Measurements from ENCODE around the gene ASTN2.

ASTN2 gene

DNA sequence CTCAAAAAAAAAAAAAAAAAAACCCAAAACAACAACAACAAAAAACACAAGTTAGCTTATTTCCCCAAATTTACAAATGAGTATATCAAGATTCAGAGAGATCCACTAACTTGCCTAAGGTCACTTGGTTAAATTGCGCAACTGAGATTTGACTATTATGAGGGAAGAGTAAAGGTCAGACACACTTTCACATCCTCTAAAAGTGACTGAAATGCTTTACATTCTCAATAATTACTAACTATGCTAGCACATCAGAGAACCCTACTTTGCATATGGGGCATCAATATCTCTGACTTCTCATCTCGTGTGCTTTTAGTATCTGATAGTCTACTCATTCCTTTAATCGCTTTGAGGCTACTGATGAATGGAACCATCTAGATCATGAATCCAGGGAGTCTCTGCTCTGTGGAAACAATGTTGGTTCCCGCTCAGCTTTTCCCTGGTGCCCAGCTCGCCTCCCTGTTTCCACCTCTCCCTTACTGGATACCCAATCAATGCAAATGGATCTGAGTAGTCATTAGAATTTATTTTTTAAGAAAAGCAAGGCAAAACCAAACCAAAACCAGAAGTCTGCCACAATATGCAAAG is 909.9 kb downstream of the ASTN2 start:
- no peak for DNase-seq (ENCODE audit: low spot score)

- DNase-seq (ENCODE audit: low spot score), result no peak
Measured at GRCh38 chr9:116504081-116504480, 910.8 kb downstream of the ASTN2 start.

DNA sequence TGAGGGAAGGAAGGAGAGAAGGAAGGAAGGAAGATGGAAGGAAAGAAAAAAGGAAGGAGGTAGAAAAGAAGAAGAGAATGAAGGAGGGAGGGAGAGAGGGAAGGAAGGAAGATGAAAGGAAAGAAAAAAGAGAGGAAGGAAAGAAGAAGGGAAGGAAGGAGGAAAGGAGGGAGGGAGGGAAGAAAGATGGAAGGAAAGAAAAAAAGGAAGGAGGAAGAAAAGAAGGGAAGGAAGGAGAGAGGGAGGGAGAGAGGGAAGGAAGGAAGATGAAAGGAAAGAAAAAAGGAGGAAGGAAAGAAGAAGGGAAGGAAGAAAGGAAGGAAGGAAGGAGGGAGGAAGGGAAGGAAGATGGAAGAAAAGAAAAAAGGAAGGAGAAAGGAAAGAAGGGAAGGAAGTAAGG is 912.1 kb downstream of the ASTN2 start:
- no peak for DNase-seq (ENCODE audit: low spot score)

DNA sequence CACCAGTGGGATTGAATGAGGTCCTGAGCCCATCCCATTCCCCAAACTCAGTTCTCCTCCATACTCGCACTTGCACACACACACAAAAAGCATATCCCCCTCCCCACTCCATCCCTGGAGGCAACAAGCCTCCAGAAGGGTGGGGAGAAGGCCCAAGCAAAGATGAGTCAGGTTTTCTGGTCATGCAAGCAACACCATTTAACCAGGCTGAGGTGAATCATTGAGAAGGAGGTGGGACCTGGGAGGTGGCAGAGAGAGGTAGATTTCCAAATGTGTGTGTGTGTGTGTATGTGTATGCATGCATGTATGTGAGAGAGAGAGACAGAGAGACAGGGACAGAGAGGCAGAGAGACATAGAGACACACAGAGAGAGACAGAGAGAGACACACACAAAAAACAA is 913.0 kb downstream of the ASTN2 start:
- DNase-seq (ENCODE audit: low spot score), result no peak

GRCh38 chr9:116499986-116500871 is 914.6 kb downstream of the ASTN2 start:
- DNase-seq (ENCODE audit: low spot score), result no peak

DNA sequence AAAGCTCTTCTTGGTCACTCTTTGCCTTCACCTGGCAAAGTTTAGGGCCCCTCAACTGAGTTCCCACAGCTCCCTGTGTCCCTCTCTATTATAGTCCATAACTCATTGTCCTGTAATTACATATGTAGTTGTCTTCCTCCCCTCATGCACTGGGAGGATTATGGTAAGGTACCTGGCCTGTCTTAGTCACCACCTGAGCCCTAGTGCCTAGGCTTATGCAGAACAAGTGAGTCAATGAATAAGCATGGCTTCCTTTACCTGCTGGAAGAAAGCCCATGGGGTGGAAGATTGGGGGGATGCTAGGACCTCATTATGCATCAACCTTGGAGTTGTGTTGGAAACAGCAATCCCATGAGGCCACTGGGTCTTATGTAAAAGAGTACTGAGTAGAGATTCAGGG is 915.4 kb downstream of the ASTN2 start:
- no peak for DNase-seq (ENCODE audit: low spot score)

DNA sequence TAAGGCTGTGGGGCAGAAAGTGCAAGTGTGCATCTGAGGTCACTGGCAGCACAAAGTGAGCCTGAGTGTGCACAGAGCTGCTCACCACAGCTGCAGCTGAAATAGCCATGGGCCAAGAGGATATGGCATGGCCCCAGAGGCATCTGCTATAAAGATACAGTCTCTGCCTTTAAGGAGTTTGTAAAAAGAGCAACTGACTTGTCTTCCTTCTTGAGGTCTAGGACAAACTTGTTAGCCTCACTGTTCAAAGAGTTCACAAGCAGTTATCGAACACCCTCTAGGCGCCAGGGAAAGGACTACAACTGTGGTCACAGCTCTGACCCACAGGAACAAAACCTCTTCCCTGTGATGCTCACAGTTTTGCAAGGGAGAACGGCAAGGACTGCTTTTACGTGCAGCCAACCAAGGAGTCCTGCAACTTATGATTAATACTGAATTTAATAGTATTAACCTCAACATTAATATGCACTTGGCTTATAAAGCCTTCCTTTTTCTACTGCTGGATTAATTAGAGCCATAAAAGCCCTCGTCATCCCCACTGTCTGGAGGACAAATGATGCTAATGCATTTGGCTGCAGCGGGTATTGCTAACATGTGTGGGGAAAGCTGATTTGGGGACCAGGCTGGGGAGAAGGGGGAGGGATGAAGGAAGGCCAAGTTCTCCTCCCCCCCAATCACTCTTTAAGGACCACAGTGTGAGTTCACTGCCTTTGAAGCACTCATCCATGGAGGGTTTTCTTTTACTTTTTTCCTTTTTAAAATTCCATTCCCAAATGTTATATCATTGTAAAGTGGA is 917.6 kb downstream of the ASTN2 start:
- DNase-seq (ENCODE audit: low spot score), result no peak

- DNase-seq (ENCODE audit: low spot score), result no peak
Measured at GRCh38 chr9:116496167-116496566, 918.7 kb downstream of the ASTN2 start.

DNA sequence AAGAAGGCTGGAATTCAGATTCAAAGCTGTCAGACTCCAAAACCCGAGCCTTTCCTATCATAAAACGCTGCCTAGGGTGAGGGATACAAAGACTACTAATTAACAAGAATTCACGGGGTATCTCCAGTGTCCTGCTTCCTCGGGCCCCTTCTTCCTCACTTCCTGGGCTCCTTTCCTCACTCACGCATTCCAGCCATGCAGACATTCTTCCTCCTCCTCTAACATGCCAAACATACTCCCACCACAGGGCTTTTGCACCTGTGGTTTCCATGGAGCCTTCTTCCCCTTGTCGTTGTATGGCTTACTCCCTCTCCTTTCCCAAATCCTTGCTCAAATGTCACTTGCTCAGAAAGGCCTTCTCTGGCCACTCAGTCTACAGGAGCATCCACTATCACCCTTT is 919.1 kb downstream of the ASTN2 start:
- no peak for DNase-seq (ENCODE audit: low spot score)

- peak; percentile 22 for DNase-seq (ENCODE audit: low spot score)
Measured at GRCh38 chr9:116494815-116495634, 919.8 kb downstream of the ASTN2 start.

GRCh38 chr9:116493183-116493860 is 921.5 kb downstream of the ASTN2 start:
- no peak for DNase-seq (ENCODE audit: low spot score)

- no peak for DNase-seq (ENCODE audit: low spot score)
Measured at GRCh38 chr9:116491659-116492058, 923.2 kb downstream of the ASTN2 start.

GRCh38 chr9:116491219-116491618 is 923.6 kb downstream of the ASTN2 start:
- DNase-seq (ENCODE audit: low spot score), result no peak

DNA sequence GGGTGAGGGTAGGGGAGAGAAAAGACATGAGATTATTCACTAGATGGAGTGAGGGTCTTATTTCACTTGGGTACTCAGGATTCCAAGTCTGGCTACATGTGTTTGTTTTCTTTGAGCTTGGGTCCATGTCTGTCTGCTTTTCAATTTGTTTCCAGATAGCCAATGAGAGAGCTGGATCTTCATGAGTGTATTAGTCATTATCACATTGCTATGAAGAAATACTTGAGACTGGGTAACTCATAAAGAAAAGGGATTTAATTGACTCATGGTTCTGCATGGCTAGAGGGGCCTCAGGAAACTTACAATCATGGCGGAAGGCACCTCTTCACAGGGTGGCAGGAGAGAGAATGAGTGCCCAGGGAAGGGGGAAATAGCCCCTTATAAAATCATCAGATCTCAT is 924.5 kb downstream of the ASTN2 start:
- no peak for DNase-seq (ENCODE audit: low spot score)

DNA sequence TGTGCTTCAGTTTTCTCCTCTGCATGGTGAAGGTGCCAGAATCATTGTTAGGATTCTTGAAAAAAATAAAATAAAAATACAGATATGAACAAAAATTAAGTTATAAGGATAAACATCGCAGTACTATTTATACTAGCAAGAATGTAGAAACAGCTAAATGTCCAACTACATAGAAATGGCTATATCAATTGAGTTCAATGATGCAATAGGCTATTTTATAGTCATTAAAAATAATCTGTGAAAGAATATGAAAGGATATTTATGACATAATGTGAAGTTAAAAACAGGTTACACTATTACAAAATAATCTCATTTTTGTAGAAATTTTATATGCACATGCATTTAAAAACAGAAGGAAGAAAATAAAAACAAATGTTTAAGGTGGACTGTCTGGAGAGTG is 926.5 kb downstream of the ASTN2 start:
- no peak for DNase-seq (ENCODE audit: low spot score)

DNA sequence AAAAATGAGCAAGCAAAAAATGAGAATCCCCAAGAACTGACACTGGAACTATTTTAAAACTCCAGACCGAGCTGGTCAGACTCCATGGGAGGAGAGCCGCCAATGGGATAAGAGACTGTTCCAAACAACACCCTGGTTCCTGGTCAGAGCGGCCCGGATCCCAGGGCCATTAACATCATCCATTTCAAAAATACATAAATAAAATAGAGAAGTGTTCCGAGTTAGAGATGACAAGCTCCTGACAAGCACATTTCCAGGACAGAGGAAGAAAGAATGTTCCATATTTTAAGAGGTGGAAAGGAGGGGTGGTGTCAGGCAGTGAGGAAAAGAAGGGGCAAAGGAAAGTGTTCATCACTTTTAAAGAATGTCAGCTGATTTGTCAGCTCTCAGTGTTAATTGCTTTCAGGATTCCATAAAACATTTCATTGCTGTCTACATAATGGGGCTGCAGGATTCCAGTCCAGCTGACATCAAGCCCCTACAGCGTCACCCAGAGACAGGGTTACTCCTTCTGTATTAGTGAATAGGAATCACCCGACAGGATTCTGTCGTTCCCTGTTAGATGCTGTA is 930.3 kb downstream of the ASTN2 start:
- no peak for DNase-seq (ENCODE audit: low spot score)

GRCh38 chr9:116483622-116484491 is 931.0 kb downstream of the ASTN2 start:
- no peak for DNase-seq (ENCODE audit: low spot score)

GRCh38 chr9:116482740-116483139 is 932.1 kb downstream of the ASTN2 start:
- peak; percentile 74 for DNase-seq (ENCODE audit: low spot score)

- peak; percentile 49 for DNase-seq (ENCODE audit: low spot score)
Measured at GRCh38 chr9:116480700-116481099, 934.2 kb downstream of the ASTN2 start.

DNA sequence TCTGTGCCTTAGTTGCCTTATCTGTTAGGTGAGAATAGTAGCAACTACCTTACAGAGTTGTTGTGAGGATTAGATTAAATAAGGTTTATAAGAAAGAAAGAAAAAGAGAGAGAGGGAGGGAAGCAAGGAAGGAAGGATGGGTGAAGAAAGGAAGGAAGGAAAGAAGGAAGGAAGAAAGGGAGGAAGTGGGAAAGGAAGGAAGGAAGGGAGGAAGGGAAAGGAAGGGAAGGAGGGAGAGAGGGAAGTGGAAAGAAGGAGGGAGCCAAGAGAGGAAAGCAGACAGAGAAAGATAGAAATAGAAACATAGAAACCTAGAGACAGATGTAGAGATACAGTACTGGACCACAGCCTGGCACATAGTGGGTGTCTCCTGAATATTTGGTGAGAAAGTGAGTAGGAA is 934.9 kb downstream of the ASTN2 start:
- no peak for DNase-seq (ENCODE audit: low spot score)
